GM13977 (cell line): ENCODE measurements around the gene TTC8.

Experiments used
- DNase-seq: peaks from one replicate; pipeline ENCODE4 v3.0.0; 2012; ENCODE audit warnings: low spot score
- in situ Hi-C: fragments of 300-500 bp; cut with MboI; formaldehyde crosslinking; loops from one replicate; pipeline ENCODE4 v1.12.0; 2022; ENCODE audit warnings: low sequenced_read_pairs, low pct_unique_long_range_greater_than_20kb, mixed read lengths, inconsistent platforms; ENCODE audit not compliant: unreplicated experiment
- TF ChIP-seq, protein P1 (sequence below): IDR thresholded peaks from 2 replicates; pipeline ENCODE4 v1.5.1; 2012; ENCODE audit warnings: mild to moderate bottlenecking, control low read depth; ENCODE audit not compliant: insufficient read depth; ENCODE audit errors: extremely low read depth, missing control alignments

Gene TTC8

DNA sequence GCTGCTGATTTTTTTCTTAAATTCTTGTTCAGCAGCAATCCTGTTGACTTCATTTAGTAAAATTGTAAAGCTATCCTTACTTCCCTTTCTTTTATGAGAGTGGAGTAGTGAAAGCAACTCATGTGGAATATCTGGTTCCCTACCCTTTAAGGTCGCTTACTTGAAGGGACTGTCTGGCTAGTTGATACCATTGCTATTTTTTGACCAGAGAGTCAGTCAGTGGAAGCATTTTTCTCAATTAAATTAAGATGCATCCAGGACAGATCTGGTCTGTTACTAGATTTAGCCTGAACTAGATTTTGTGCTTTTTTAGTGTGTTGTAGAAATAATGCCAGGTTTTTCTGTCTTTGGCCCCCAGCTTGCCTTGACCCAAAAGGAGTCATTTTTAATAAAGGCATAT, 18.0 kb downstream of the TTC8 start:
- in situ Hi-C loops = no loop called here
- TF ChIP-seq, protein P1, sequence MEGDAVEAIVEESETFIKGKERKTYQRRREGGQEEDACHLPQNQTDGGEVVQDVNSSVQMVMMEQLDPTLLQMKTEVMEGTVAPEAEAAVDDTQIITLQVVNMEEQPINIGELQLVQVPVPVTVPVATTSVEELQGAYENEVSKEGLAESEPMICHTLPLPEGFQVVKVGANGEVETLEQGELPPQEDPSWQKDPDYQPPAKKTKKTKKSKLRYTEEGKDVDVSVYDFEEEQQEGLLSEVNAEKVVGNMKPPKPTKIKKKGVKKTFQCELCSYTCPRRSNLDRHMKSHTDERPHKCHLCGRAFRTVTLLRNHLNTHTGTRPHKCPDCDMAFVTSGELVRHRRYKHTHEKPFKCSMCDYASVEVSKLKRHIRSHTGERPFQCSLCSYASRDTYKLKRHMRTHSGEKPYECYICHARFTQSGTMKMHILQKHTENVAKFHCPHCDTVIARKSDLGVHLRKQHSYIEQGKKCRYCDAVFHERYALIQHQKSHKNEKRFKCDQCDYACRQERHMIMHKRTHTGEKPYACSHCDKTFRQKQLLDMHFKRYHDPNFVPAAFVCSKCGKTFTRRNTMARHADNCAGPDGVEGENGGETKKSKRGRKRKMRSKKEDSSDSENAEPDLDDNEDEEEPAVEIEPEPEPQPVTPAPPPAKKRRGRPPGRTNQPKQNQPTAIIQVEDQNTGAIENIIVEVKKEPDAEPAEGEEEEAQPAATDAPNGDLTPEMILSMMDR = no peak
- DNase-seq = no peak

DNA sequence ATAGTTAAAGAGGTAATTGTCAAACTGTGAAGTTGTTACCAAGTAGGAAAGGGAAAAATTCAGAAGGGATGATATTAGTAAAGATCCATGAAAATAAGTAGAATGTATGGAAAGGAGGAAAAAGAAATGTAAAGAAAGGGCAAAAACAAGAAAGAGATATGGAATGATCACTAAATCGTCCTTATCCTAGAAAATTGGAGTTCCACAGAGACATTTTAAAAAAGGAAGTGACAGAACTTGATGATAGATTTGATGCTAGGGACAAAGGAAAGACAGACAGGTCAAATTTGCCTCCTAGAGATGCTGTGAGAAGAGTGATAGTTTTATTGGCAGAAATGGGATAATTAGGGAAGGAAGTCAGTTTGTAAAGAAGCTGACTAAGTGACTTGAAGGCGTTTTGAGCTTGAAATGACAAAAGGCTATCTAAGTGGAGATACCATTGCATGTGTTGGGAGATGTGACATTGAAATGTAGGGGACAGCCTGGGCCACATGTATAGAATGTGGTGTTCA, 20.6 kb downstream of the TTC8 start:
- no peak for DNase-seq
- TF ChIP-seq, protein P1 = no peak
- in situ Hi-C loops = no loop called here

DNA sequence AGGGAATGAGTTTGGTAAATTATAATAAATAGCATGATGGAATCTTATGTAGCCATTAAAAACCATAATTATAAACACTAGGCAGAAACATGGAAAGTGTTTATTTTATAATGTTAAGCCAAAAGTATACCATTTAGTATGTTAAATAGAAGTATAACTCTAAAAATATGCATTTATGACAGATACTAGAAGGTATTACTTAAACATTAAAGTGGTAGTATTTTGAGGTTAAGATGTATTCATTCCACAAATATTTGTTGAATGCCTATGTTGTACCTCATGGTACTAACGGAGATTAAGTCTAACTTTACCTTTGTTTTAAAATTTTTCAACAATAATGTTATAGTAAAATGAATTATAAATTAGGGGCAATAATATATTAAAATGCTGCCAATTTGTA, 24.1 kb downstream of the TTC8 start:
- TF ChIP-seq, protein P1 = no peak
- in situ Hi-C loops = no loop called here
- no peak for DNase-seq

DNA sequence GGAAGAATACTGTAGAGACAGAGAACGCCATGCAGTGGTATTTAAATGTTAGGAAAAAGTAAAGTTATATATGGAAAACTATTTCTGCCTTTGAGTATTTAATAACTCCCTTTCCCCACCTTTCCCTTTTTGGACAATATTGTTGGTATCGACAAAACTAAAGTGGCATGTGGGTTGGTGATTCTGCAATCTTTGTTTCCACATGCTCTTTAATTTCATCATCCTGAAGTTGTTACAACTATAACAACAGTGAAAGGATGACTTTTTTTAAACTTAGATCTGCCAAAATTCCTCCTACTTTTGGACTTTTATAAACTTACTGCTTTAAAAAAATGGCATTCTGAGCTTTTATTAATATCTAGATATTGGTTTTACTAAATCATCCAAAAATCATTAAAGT, 25.3 kb downstream of the TTC8 start:
- in situ Hi-C loops = loop anchor here (25.0 kb wide), 1 partner anchor 187 kb away; no protein-coding TSS in a partner anchor
- TF ChIP-seq, protein P1 = no peak
- DNase-seq = no peak

DNA sequence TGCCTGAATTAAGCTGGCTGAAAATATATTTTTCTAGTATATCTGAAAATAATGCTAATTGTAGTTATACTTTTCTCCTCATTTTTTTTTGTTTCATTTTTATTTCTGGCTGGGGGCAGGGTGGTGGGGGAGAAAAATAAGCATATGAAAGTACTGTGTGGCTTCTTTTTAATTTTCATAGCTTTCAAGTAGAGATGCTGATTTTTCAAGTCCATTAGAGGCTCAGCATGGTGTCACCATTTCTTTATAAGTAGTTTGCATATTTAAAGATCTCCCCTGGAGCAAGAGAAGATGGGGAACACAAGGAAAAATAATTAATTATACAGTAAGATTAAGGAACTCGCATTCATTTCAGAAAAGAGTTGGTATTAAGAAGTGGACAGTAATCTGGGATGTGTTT, 27.1 kb downstream of the TTC8 start:
- in situ Hi-C loops = loop anchor here (25.0 kb wide), 1 partner anchor 189 kb away; no protein-coding TSS in a partner anchor
- TF ChIP-seq, protein P1 = no peak

DNA sequence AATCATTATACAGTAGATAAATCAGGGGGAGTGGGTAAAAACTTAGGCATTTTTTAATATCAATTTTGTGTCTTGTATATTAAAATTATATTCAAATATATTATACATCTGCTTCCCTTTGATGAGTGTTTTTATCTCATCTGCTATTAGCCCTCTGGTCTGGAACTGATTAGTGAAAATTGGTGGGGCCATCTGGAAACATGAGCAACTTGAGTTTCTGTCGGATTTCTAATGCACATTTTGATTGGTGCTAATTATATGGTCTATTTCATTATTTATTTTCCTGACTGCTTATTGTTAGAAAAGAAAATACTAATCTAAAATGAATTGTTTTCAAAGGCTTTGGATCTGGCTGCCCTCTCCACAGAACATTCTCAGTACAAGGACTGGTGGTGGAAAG, 28.2 kb downstream of the TTC8 start:
- TF ChIP-seq, protein P1 = no peak
- DNase-seq = no peak
- in situ Hi-C loops = loop anchor here (25.0 kb wide), 1 partner anchor 190 kb away; no protein-coding TSS in a partner anchor

More for the DNA sequence above, 27.1 kb downstream of the TTC8 start:
- no peak for DNase-seq
